Fibroblast of lung (primary cell): ENCODE results near the gene PPP1R14D. TPM values are rescaled to one million over a fixed set of nuclear protein-coding genes. Genes with fewer than 3 reads are reported as not detected.

Experiments
- DNase-seq, 2 donors: peaks; one replicate each; pipeline versions ENCODE4 v3.0.0 to v3.0.0-alpha.2; 2010; ENCODE audit warnings: low read depth in 2 of 2
- H2AFZ ChIP-seq: 2 replicates; pipeline ENCODE4 v1.5.1; 2012; ENCODE audit warnings: low read length, control low read depth, inconsistent platforms
- H3K27ac ChIP-seq: 2 replicates; pipeline ENCODE4 v1.5.1; 2011; ENCODE audit warnings: low read length, control low read depth; ENCODE audit not compliant: insufficient read depth
- H3K27me3 ChIP-seq: 2 replicates; pipeline ENCODE4 v1.5.1; 2011; ENCODE audit warnings: mild to moderate bottlenecking, low read length; ENCODE audit not compliant: control insufficient read depth, insufficient read depth
- H3K36me3 ChIP-seq: 2 replicates; pipeline ENCODE4 v1.5.1; 2011; ENCODE audit warnings: low read length; ENCODE audit not compliant: control insufficient read depth, insufficient read depth
- H3K4me1 ChIP-seq: 2 replicates; pipeline ENCODE4 v1.5.1; 2011; ENCODE audit warnings: low read length; ENCODE audit not compliant: control insufficient read depth, insufficient read depth; ENCODE audit errors: extremely low read depth
- H3K4me2 ChIP-seq: 2 replicates; pipeline ENCODE4 v1.5.1; 2011; ENCODE audit warnings: low read length, control low read depth; ENCODE audit not compliant: insufficient read depth; ENCODE audit errors: extremely low read depth
- H3K4me3 ChIP-seq, 4 experiments: fragments of 200-600 bp in 1 of 4; sonication (generic) in 1 of 4; replicated peaks in 1 of 4; 2 replicates each; pipeline ENCODE4 v1.5.1; 2011 to 2016; ENCODE audit warnings: low read length in 4 of 4, low read depth in 3 of 4, mild to moderate bottlenecking in 3 of 4, control low read depth in 2 of 4, inconsistent platforms in 1 of 4, mixed read lengths in 1 of 4; ENCODE audit not compliant: insufficient read depth in 1 of 4; ENCODE audit errors: control extremely low read depth in 1 of 4
- H3K79me2 ChIP-seq: 2 replicates; pipeline ENCODE4 v1.5.1; 2012; ENCODE audit warnings: mild to moderate bottlenecking, low read length, inconsistent platforms; ENCODE audit not compliant: control insufficient read depth, insufficient read depth
- H3K9ac ChIP-seq: 2 replicates; pipeline ENCODE4 v1.5.1; 2011; ENCODE audit warnings: mild to moderate bottlenecking, low read length, control low read depth; ENCODE audit not compliant: insufficient read depth
- H3K9me3 ChIP-seq: 2 replicates; pipeline ENCODE4 v1.5.1; 2012; ENCODE audit warnings: low read depth, low read length; ENCODE audit not compliant: control insufficient read depth, insufficient read depth
- H4K20me1 ChIP-seq: 2 replicates; pipeline ENCODE4 v1.5.1; 2011; ENCODE audit warnings: low read length; ENCODE audit not compliant: control insufficient read depth, insufficient read depth; ENCODE audit errors: extremely low read depth
- CTCF ChIP-seq, 2 donors: IDR thresholded peaks in 1 of 2; conservative IDR thresholded peaks in 1 of 2; 1 replicate in 1 of 2; 2 replicates in 1 of 2; pipeline ENCODE4 v1.5.1; 2011 to 2012; ENCODE audit warnings: low read length in 2 of 2, control low read depth in 1 of 2, inconsistent platforms in 1 of 2, low read depth in 1 of 2, mild to moderate bottlenecking in 1 of 2
- EZH2 ChIP-seq: IDR thresholded peaks from 2 replicates; pipeline ENCODE4 v1.5.1; 2012; ENCODE audit warnings: low read length, control low read depth, mild to moderate bottlenecking; ENCODE audit errors: missing control alignments
- polyA plus RNA-seq, 2 donors: library from polyadenylated mRNA; depleted of rRNA in 1 of 2; stranded (reverse) in 1 of 2; unstranded in 1 of 2; fragments of >200 nt; gene quantifications; 2 replicates each; pipeline ENCODE4 v1.2.1, GENCODE V29; 2011 to 2012; ENCODE audit warnings: missing spikeins in 1 of 2
- total RNA-seq: library from RNA; depleted of rRNA; stranded (reverse); fragments of >200 nt; gene quantifications from 2 replicates; pipeline ENCODE4 v1.2.1, GENCODE V29; 2014

Gene PPP1R14D
- total and polyA plus RNA-seq, 2 donors (not counting 1 experiment from before 2014, with no cell fraction given): not detected

- Histone ChIP-seq H3K79me2 (no peaks in the 10 kb centered on the region), H3K27ac (no peak overlapping the region), H2AFZ (no peak overlapping the region), H3K9ac (no peak overlapping the region), H3K4me1 (peaks cover 6% of the 10 kb centered on the region), H3K4me2 (no peak overlapping the region), H3K9me3 (no peaks in the 10 kb centered on the region), H3K4me3 (no peak overlapping the region), H3K27me3 (no peaks in the 10 kb centered on the region), H3K36me3 (peaks cover 10% of the 10 kb centered on the region), H4K20me1 (no peaks in the 10 kb centered on the region)
- TF ChIP-seq EZH2: no peak
- no peak for TF ChIP-seq CTCF (conservative IDR thresholded peaks at IDR 0.05 in 1 of 2, IDR thresholded peaks at IDR 0.05 in 1 of 2; ENCODE audit: low read depth in 1 of 2, low read length in 2 of 2)
- DNase-seq: no peak
Observed at GRCh38 chr15:40770147-40770721, 58.3 kb downstream of the PPP1R14D start.

- TF ChIP-seq CTCF (conservative IDR thresholded peaks at IDR 0.05 in 1 of 2, IDR thresholded peaks at IDR 0.05 in 1 of 2; ENCODE audit: low read depth in 1 of 2, low read length in 2 of 2) (no peak), EZH2 (no peak)
- H3K9me3 ChIP-seq: no peaks in the 10 kb centered on the region
- H3K79me2 ChIP-seq: no peaks in the 10 kb centered on the region
- H3K27me3 ChIP-seq: no peaks in the 10 kb centered on the region
- peak within 1 kb of the TSS; percentile 2 for H3K9ac ChIP-seq
- H3K36me3 ChIP-seq: peaks cover 10% of the 10 kb centered on the region
- H2AFZ ChIP-seq: no peak within 1 kb of the TSS
- H4K20me1 ChIP-seq: no peaks in the 10 kb centered on the region
- no peak within 1 kb of the TSS for H3K4me3 ChIP-seq
- no peak within 1 kb of the TSS for H3K4me2 ChIP-seq
- no peak within 1 kb of the TSS for H3K27ac ChIP-seq
- DNase-seq: peak; percentile 62 to 71
- peaks cover 6% of the 10 kb centered on the region for H3K4me1 ChIP-seq
Observed at GRCh38 chr15:40769274-40770146, 59.0 kb downstream of the PPP1R14D start, which contains the start of gene C15orf62. TSS of gene C15orf62 (plus strand) at chr15:40769980. CDS start at chr15:40770496, 516 bp downstream.

GRCh38 chr15:40768521-40769273 lies 59.8 kb downstream of the PPP1R14D start:
- TF ChIP-seq EZH2: no peak
- no peak for TF ChIP-seq CTCF (conservative IDR thresholded peaks at IDR 0.05 in 1 of 2, IDR thresholded peaks at IDR 0.05 in 1 of 2; ENCODE audit: low read depth in 1 of 2, low read length in 2 of 2)
- H3K4me2 ChIP-seq: no peak overlapping the region

More at GRCh38 chr15:40768521-40769273, 59.8 kb downstream of the PPP1R14D start:
- Histone ChIP-seq H3K4me3 (no peak overlapping the region), H2AFZ (no peak overlapping the region), H3K9me3 (no peaks in the 10 kb centered on the region), H4K20me1 (no peaks in the 10 kb centered on the region), H3K27ac (no peak overlapping the region), H3K4me1 (peaks cover 9% of the 10 kb centered on the region), H3K9ac (peak overlapping the region; percentile 2), H3K27me3 (no peaks in the 10 kb centered on the region), H3K36me3 (peaks cover 10% of the 10 kb centered on the region), H3K79me2 (no peaks in the 10 kb centered on the region)
- peak in 1 of 2 donors; percentile 33 for DNase-seq
